Pancreas (tissue), 10 donors: ENCODE data around the gene ENTPD7. TPM values are rescaled to one million over a fixed set of nuclear protein-coding genes. Genes with fewer than 3 reads are reported as not detected.

Experiments
- ATAC-seq, 4 donors: fragments of 200-7000 bp; cut with Tn5 transposase; one replicate each; pipeline versions ENCODE4 v1.8.0 to v1.9.1; 2020; ENCODE audit warnings: mild to moderate bottlenecking in 4 of 4, moderate library complexity in 4 of 4
- DNase-seq, 6 donors: peaks; one replicate each; pipeline ENCODE4 v3.0.0-alpha.2; 2020
- FAIRE-seq: peaks from 2 replicates; lab custom pipeline; 2012; peaks lifted over from hg19 to GRCh38; lab: Jason Lieb, UNC
- H3K27ac ChIP-seq, 4 donors: fragments of 200-600 bp; sonication (generic); 1 replicate in 3 of 4; 2 replicates in 1 of 4; pipeline versions ENCODE4 v1.5.0 to v1.8.0; 2020
- H3K27me3 ChIP-seq, 4 donors: fragments of 200-600 bp; one replicate each; pipeline ENCODE4 v1.8.0; 2021
- H3K36me3 ChIP-seq, 3 donors: fragments of 200-600 bp; sonication (generic) in 1 of 3; one replicate each; pipeline versions ENCODE4 v1.5.0 to v1.8.0; 2020 to 2021
- H3K4me1 ChIP-seq, 3 donors: fragments of 200-600 bp; one replicate each; pipeline ENCODE4 v1.8.0; 2021
- H3K4me3 ChIP-seq, 4 donors: fragments of 200-600 bp; sonication (generic) in 2 of 4; one replicate each; pipeline versions ENCODE4 v1.5.0 to v1.8.0; 2020 to 2021
- H3K9me3 ChIP-seq, 4 donors: fragments of 200-600 bp; one replicate each; pipeline ENCODE4 v1.8.0; 2021
- CTCF ChIP-seq, 4 donors: fragments of 200-600 bp; sonication (generic) in 3 of 4; IDR thresholded peaks; one replicate each; pipeline versions ENCODE4 v1.5.0 to v1.8.0; 2021; ENCODE audit warnings: antibody characterized with exemption in 4 of 4
- WGBS, 2 donors: extraction: QIAGEN DNeasy Blood & Tissue Kit; methylation state at CpG; one replicate each; pipeline ENCODE4 v1.1.7; 2013; 5-methylcytosine and 5-hydroxymethylcytosine counted together
- intact Hi-C, 3 donors: fragments of 100-400 bp; cut with DNase I; formaldehyde crosslinking; loops; one replicate each; pipeline versions ENCODE4 v1.11.1 to v1.14.2; 2022
- polyA plus RNA-seq, 2 donors: library from polyadenylated mRNA; stranded (reverse); fragments of 200-250 nt; gene quantifications; one replicate each; pipeline ENCODE4 v1.2.3, GENCODE V29; 2013
- total RNA-seq, 6 donors: library from RNA; stranded (reverse); fragmentation: NEBNext Ultra II Directional in 4 of 6; extraction: Animal tissue kit (Norgen Biotek cat#: 25700) in 4 of 6; gene quantifications; one replicate each; pipeline versions ENCODE4 v1.2.1 to v1.2.4, GENCODE V29; 2021 to 2023
- donor health status: healthy with polysubstance abuse.
- donor health status: DM: no; HTN: no; CAD: no; lungs with moderate emphysema.
- donor health status: DM: no; HTN: no; CAD: no.
- donor health status: control.
- donor health status: control.
- donor health status: Bipolar disorder and iron deficiency.
- donor health status: DM: yes; HTN: yes; CAD: no.
- donor health status: DM: no; HTN: no; CAD: no.
- donor health status: DM: no; HTN: no; CAD: no.
- donor health status: DM: yes; HTN: yes; CAD: no.

ENTPD7 gene
- total and polyA plus RNA-seq, 8 donors = 1.8 to 19.8 (median 11.3) TPM

- Histone ChIP-seq H3K4me3 (no peak overlapping the region), H3K27me3 (no peaks in the 10 kb centered on the region), H3K9me3 (no peaks in the 10 kb centered on the region), H3K4me1 (peaks cover 9 to 32% (median 22%) of the 10 kb centered on the region in 3 donors), H3K36me3 (no peaks in the 10 kb centered on the region), H3K27ac (peak overlapping the region in 2 of 4 donors; percentile 13 to 60)
- 18 to 29% methylated on average over 2 of the region's 2 CpGs for WGBS, 2 donors
- no peak for DNase-seq
- no peak for TF ChIP-seq CTCF (IDR thresholded peaks at IDR 0.05)
- peak; percentile 13 to 64 (median 38) for ATAC-seq
- intact Hi-C loops = no loop called here
- no peak for FAIRE-seq
Observed at GRCh38 chr10:99673492-99673891, 14.2 kb downstream of the ENTPD7 start.

- intact Hi-C loops = no loop called here
- no peak for TF ChIP-seq CTCF (IDR thresholded peaks at IDR 0.05)
- no peak for DNase-seq
- no peak overlapping the region for H3K27ac ChIP-seq
- ATAC-seq = no peak
- H3K4me1 ChIP-seq = peaks cover 9 to 32% (median 22%) of the 10 kb centered on the region in 3 donors
- WGBS, 2 donors = 74 to 75% methylated on average over 1 of the region's 1 CpG
- no peaks in the 10 kb centered on the region for H3K27me3 ChIP-seq
- no peak overlapping the region for H3K4me3 ChIP-seq
- peaks cover 0 to 4% (median 0%) of the 10 kb centered on the region in 3 donors for H3K36me3 ChIP-seq
- FAIRE-seq = no peak
- H3K9me3 ChIP-seq = no peaks in the 10 kb centered on the region
Observed at GRCh38 chr10:99674762-99675161, 15.5 kb downstream of the ENTPD7 start.

GRCh38 chr10:99676426-99676825, 17.1 kb downstream of the ENTPD7 start:
- intact Hi-C loops = no loop called here
- DNase-seq = peak in 2 of 6 donors; percentile 24 to 46
- H3K9me3 ChIP-seq = no peaks in the 10 kb centered on the region
- no peak for TF ChIP-seq CTCF (IDR thresholded peaks at IDR 0.05)
- H3K27ac ChIP-seq = peak overlapping the region in 2 of 4 donors; percentile 50 to 56
- H3K4me1 ChIP-seq = peaks cover 10 to 32% (median 22%) of the 10 kb centered on the region in 3 donors
- no peak overlapping the region for H3K4me3 ChIP-seq
- H3K27me3 ChIP-seq = no peaks in the 10 kb centered on the region
- ATAC-seq = peak; percentile 39 to 78 (median 64)
- FAIRE-seq = no peak
- H3K36me3 ChIP-seq = peaks cover 0 to 15% (median 0%) of the 10 kb centered on the region in 3 donors

- 35 to 55% methylated on average over 3 of the region's 3 CpGs for WGBS, 2 donors
- FAIRE-seq (no peak), ATAC-seq (peak in 3 of 4 donors; percentile 25 to 33 (median 32)), DNase-seq (no peak)
- Histone ChIP-seq H3K27me3 (no peaks in the 10 kb centered on the region), H3K4me3 (no peak overlapping the region), H3K27ac (peak overlapping the region in 2 of 4 donors; percentile 50 to 56), H3K36me3 (peaks cover 0 to 15% (median 0%) of the 10 kb centered on the region in 3 donors), H3K9me3 (no peaks in the 10 kb centered on the region), H3K4me1 (peaks cover 14 to 33% (median 27%) of the 10 kb centered on the region in 3 donors)
- no peak for TF ChIP-seq CTCF (IDR thresholded peaks at IDR 0.05)
- intact Hi-C loops = no loop called here
Observed at GRCh38 chr10:99676895-99677294, 17.6 kb downstream of the ENTPD7 start.

- Histone ChIP-seq H3K4me3 (no peak overlapping the region), H3K27ac (no peak overlapping the region), H3K27me3 (no peaks in the 10 kb centered on the region), H3K36me3 (peaks cover 0 to 15% (median 0%) of the 10 kb centered on the region in 3 donors), H3K9me3 (no peaks in the 10 kb centered on the region), H3K4me1 (peaks cover 16 to 33% (median 29%) of the 10 kb centered on the region in 3 donors)
- WGBS, 2 donors = 79 to 88% methylated on average over 3 of the region's 3 CpGs
- intact Hi-C loops = no loop called here
- ATAC-seq (no peak), DNase-seq (no peak), FAIRE-seq (no peak)
- TF ChIP-seq CTCF (IDR thresholded peaks at IDR 0.05) = no peak
Observed at GRCh38 chr10:99678921-99679320, 19.6 kb downstream of the ENTPD7 start.
